Activated CD8-positive, alpha-beta memory T cell treated with anti-CD3 and anti-CD28 coated beads for 1 hour (primary cell): Measurements from ENCODE around the gene GOLGA5.

Source experiments
- DNase-seq, 2 donors: peaks; one replicate each; pipeline ENCODE4 v3.0.0-alpha.2; 2020; ENCODE audit warnings: low read depth in 1 of 2; ENCODE audit errors: extremely low read depth in 1 of 2

The GOLGA5 gene

DNA sequence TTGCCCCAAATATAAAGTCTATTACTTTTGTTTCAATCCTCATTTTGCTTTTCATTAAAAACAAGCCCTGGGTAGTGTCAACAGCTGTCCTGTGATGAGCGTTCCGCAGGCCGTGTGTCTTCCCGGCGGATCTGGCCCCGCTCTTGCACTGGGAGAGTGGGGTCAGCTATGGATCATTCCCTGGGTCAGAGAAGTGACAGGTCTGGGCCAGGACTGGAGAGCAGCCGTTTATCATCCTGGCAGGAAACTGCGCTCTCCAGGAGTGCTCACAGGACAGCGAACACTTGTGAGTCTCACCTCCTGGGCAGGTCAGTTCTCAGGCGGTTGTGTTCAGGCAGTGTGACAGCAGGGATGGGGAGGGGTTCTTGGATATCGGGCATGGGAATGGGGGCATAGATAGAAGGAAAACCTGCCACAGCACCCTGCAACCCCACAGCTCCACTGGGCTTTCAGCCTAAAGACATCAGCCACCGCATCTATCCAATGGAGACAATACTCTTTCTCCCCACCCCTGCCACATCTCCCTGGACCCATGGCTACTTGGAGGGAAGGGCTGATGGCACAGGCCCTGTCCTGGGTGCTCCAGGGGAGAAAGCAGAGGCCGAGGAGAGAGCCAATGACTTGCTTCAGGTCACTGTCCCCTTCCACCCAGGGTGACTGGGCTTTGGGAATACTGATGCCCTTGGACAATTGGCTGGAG, 81.0 kb downstream of the GOLGA5 start:
- no peak for DNase-seq

GRCh38 chr14:92877757-92878431, 83.8 kb downstream of the GOLGA5 start:
- DNase-seq, result no peak

DNA sequence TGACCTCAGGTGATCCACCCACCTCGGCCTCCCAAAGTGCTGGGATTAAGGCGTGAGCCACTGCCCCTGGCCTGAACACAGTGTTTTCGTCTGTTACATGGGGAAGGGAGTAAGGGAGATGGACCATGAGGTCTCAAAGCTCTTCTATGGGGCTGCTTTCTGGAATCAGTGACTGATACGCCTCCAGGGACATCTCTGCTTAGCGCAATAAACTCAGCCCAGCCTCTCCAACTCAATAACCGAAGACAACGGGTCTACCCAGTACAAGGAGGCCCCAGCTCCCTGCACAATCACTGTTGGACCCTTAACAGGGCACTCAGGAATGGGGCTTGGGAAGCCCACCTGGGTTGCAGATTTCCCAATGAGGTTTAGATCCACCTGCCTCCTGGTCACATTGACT, 86.2 kb downstream of the GOLGA5 start:
- DNase-seq, result no peak

DNA sequence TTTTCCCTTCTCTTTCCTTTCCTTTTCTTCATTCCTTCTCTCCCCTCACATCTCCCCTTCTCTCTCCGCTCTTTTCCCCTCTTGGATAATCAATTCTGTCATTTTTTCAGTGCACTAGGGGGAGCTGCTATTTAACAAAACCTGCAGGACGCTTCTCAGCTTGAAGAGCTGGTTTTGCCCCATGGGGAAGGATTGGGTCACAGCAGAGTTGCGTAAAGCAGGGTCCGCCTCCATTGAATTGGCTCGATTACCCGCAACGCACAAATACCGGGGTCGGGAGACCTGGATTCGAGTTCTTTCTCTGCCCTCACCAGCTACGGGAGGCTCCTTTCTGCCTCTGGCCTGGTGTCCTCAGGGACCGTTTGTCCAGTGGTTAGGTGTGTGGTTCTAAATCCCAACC, 86.7 kb downstream of the GOLGA5 start:
- DNase-seq, result no peak

DNA sequence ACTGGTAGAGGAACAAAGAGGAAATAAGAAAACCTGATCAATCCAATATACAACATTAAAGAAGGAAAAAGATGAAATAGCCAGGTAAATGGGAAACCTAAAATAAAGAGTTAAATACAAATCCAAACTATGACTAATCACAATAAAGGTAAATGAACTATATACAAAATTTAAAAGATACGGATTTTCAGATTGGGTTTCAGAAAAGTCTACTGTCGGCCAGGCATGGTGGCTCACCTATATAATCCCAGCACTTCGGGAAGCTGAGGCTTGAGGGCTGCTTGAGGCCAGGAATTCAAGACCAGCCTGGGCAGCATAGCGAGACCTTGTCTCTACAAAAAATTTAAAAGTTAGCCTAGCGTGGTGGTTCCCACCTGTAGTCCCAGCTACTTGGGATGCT, 89.0 kb downstream of the GOLGA5 start:
- no peak for DNase-seq

DNA sequence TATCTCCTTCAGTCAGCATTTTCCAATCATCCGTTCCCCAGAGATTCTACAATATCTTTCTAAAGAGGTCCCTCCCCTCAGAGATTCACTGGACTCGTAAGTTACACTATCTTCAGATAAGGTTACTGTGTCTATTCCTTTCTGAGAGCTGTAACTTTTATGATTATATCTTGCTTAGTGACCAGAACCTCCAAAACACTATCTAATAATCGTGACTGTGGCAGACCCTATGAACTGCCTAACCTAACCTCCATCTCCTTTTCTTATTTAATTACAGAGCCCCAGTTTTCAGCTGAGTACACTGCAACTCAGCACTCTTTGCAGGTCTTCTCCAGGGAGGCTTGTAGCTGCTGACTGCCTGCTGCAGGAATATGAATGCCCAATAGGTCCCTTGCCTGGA, 90.3 kb downstream of the GOLGA5 start:
- DNase-seq, result no peak

DNA sequence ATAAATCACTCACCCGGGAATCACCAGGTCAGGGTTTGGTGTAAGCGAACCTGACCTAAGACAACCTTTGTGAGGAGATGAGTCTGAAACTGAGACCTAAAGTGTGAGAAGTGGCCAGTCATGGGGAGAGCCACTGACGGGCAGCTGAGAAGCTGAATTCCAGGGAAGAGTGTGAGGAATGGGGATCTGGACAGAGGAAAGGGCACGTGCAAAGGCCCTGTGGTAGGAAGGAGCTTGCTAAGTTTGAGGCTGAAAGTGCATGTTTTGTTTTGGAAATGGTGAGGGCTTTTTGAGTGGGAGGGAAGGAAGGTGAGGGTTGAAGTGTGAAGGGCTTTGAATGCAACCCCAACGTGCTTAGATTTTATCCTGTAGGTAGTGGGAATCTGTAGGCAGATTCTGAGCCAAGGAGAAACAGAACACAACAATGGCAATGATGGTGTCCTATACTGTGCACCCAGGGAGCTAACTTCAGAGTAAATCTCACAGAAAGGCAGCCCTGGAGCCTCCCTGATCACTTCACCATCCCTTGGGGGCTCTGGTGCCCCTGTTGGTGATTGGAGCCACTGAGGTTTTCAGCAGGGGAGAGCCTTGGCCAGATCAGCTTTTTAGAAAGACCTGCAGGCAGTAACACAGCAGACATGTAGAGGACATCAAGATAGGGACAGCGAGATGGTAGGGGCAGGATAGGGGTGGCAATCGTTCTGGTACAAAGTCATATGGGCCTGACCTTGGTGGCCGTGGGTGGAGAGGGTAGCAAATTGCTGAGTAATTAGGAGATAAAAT, 91.4 kb downstream of the GOLGA5 start:
- DNase-seq, result no peak

- DNase-seq, result no peak
Observed at GRCh38 chr14:92886337-92886736, 92.2 kb downstream of the GOLGA5 start.

GRCh38 chr14:92887157-92887556, 93.1 kb downstream of the GOLGA5 start:
- no peak for DNase-seq

GRCh38 chr14:92888896-92889295, 94.8 kb downstream of the GOLGA5 start:
- no peak for DNase-seq
